Eye (tissue), 1 donor: ENCODE data around the gene BLOC1S5.
"Not testable (repeated sequence)": the region's sequence is repeated elsewhere in the genome, so short reads cannot be mapped to it uniquely, and the experiment has no call there.

Source experiments
- DNase-seq: peaks from one replicate; pipeline ENCODE4 v3.0.0-alpha.2; 2015

BLOC1S5 gene

DNA sequence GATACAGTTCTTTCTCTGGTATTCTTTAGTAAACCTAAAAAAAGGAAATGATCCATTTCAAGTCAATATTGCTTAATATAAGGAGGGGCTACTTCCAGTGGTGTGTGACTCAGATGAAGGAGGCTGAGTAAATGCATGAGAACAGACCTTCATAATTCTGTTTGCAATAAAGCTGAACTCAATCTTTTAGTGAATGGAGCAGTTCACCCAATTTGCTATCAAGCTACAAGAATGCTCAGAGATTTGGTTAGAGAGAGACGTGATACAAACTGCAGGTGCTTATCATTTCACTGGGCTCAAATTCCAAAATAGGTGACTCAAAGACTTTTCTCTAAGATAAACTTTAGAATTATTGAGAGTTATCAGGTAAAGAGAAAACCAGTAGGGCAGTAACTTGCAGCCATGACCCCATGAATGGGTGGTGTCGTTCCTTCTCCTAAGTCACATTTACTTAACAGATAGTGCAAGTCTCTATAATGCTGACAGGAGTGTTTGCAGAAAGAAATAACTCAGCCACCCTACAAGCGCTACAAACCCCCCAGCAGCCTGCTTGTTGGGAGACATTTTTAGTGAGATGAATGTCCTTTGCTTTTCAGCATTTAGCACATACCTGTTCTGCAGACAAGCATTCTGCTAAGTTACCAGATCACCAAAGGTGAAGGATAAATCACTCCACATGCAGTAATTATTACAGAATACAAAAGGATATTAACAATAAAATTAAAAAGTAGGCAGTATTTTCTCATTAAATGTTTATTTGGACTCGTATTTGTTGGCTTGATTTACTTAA is 16.4 kb upstream of the BLOC1S5 start:
- no peak for DNase-seq

GRCh38 chr6:8079126-8079525 is 14.9 kb upstream of the BLOC1S5 start:
- no peak for DNase-seq

DNA sequence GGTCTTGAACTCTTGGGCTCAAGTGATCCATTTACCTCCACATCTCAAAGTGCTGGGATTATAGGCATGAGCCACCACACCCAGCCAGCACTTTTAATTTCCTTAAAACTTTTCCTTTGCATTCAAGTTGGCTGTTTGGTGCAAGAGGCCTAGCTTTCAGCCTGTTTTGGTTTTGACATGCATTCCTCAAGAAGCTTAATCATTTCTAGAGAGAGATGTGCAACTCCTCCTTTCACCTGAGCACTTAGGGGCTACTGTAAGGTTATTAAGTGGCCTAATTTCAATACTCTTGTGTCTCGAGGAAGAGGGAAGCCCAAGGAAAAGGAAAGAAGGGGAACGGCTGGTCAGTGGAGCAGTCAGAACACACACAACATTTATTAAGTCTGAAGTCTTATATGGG is 13.8 kb upstream of the BLOC1S5 start:
- DNase-seq = no peak

DNA sequence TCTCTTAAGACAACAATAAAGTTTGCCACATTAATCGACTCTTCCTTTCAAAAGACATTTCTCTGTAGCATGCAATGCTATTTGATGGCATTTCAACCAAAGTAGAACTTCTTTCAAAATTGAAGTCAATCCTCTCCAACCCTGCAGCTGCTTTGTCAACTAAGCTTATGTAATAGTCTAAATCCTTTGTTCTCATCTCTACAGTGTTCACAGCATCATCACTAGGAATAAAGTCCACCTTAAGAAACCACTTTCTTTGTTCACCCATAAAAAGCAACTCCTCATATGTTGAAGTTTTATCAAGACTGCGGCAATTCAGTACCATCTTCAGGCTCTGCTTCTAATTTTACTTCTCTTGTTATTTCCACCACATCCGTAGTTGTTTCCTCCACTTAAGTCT is 11.5 kb upstream of the BLOC1S5 start:
- no peak for DNase-seq

GRCh38 chr6:8075185-8075584 is 11.0 kb upstream of the BLOC1S5 start:
- no peak for DNase-seq

GRCh38 chr6:8074213-8074612 is 10.0 kb upstream of the BLOC1S5 start:
- no peak for DNase-seq

DNA sequence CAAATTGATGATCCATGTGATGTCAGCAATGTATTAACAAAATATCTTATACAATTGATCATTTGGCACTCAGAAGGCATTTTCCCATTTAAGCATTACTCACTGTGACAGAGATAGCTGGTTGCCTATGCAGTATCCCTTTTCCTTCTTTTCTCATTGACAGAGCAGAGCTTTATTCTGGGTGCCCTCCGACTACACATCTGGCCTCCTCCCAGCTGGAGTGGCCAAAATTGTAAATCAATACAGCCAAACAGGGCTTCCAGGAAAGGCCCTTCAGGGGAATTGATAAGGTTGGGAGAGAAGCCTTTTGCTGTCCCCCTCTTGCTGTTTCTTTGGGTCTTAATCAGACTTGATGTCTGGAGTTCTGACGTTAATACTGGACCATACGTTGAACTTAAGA is 9.6 kb upstream of the BLOC1S5 start:
- no peak for DNase-seq

DNA sequence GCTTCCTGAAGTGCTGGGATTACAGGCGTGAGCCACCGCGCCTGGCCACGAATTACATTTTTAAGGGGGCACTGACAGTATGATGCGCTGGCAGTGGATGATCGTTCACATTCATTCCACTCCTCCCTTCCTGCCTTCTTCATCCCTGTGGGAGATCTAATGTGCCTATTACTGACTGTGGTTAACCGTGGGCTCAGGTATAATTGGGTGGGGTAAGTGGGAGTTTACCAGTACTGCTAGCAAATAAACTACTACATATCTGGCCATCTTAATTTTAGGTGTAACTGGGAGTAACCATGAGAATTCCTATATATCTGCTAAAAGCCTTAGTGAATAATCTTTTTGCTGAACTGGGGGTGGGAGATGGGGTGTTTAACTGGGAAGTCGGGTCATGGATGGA is 6.5 kb upstream of the BLOC1S5 start:
- DNase-seq = no peak

- peak; percentile 19 for DNase-seq
Observed at GRCh38 chr6:8069631-8070284, 5.6 kb upstream of the BLOC1S5 start.

DNA sequence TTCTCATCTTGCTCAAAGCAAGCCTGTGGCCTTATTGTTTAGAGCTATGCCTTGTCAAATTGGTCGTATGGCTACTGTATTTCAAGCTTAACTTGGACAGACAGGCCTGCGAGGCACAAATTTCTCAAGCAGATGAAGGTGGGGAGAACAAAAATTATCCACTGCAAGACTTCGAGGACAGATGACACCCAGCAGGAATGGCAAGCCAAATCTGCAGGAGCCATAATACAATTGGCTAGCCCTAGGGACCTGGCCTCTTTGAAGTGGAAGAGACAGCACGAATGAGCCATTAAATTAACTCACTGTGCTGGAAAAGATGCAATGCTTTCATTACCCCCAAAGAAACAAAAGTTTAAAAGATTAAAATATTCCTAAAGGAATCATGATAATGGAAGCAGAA is 5.0 kb upstream of the BLOC1S5 start:
- DNase-seq = peak; percentile 35

DNA sequence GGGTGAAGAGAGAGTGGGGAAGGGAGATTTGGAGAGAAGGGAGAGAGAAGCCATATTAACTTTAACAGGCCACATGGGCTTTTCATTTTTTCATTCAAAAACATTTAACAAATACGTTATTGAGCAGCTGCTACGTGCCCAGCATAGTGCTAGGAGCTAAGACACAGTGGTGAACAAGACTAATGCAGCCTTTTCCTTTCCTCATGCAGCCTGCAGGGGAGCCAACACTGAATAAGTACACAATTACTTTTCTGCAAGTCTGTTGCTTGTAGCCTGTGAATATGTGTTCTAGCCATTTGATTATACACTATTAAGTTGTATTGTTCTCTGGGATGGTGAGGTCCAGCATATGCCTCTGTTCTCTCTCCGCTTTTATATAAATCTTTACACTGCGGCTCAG is 1.9 kb upstream of the BLOC1S5 start:
- no peak for DNase-seq

GRCh38 chr6:8065519-8065911 is 1.3 kb upstream of the BLOC1S5 start:
- no peak for DNase-seq

- DNase-seq = no peak
Observed at GRCh38 chr6:8064638-8065518, 689 bp upstream of the BLOC1S5 start.

DNA sequence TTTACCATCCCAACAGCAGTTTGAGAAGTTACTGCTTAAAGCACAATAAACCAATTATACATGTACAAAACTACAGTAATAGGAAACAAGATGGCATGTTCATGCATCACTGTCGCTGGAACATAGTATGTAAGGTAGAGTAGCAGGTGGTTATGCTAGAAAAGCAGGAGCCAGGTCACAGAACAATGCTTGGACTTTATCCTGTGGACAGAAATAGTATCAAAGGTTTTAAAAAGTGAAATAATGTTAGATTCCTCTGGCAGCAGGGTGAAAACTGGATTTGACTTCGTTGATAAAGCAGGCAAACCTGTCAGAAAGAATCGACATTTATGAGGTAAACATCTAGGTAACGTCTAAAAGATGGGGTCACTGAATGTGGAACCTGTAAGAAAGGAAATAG is 2.5 kb downstream of the BLOC1S5 start:
- no peak for DNase-seq

- no peak for DNase-seq
Observed at GRCh38 chr6:8060346-8060745, 3.8 kb downstream of the BLOC1S5 start.

GRCh38 chr6:8059129-8059528 is 5.1 kb downstream of the BLOC1S5 start:
- peak; percentile 32 for DNase-seq

DNA sequence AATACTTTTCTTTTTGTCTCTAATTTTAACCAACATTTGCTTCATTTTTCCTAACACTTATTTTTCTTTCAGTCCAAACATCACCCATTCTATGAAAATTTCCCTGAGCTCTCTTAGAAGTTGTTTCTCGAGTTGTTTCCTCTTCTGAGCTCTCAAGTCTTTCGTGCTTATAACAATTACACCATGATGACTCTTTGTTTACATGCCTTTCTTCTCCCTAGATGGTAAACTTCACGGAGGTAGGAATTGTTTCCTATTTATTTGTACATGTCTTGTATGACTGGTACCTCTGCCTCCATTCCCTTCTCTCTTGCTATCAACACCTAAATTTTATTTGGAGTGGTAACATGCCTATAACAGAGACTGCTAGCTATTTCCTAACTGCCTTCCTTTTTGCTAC is 6.4 kb downstream of the BLOC1S5 start:
- DNase-seq = no peak

DNA sequence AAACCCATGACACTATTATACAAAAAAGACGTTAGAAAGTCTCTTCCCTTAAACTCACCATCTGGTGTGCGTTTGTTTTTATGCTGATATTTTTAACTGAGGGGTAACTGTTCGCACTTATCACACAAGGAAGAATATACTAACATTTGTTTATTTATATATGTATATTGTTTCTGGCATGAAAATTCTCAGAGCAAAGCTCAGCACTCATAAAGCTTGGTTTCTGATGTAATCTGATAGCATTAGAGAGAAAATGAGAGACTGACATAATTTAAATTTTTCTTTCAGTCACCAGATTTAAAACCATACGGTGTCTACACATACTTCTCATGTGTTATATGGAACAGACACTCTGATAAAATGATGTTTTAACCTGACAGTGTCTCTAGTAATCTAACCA is 6.9 kb downstream of the BLOC1S5 start:
- DNase-seq = no peak

- DNase-seq = no peak
Observed at GRCh38 chr6:8054276-8054675, 9.9 kb downstream of the BLOC1S5 start.

DNA sequence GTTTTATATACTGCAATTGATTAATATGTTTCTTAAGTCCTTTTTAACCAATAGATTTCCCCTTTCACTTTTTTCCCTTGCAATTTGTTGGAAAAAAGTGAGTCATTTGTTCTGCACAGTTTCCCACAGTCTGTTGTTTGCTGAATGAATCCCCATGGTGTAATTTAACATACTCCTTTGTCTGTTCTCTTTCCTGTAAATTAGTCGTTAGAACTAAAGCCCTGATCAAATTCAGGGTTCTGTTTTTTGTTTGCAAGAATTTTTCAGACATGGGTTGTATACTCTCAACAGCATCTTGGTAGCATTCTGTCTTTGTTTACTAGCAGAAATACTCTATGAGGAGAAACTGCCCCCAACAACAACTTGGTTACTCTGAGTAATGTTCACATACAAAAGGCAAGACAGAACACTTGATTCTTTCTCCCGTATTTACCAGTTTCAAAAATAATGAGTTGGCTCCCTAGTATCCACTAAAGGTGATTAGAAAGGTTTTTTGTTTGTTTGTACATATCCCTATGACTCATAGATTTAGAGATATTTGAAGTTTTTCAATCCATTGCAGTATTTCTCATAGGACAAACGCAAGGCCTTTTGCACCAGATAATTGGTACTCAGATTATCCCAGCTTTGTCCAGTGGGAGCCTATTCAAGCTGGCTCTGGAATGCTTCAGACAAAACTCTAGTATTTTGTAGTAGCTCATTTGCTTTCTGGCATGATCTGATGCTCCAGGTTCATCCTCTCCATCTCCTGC is 16.5 kb downstream of the BLOC1S5 start:
- no peak for DNase-seq

DNA sequence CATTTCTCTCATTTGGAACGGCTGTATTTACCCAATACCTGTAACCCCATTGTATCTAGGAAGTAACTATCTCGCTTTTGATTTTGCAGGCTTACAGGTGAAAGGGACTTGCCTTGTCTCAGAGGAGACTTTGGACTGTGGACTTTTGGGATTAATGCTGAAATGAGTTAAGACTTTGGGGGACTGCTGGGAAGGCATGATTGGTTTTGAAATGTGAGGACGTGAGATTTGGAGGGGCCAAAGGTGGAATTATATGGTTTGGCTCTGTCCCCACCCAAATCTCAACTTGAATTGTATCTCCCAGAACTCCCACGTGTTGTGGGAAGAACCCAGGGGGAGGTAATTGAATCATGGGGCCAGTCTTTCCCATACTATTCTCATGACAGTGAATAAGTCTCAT is 18.4 kb downstream of the BLOC1S5 start:
- not testable (repeated sequence) for DNase-seq

- no peak for DNase-seq
Observed at GRCh38 chr6:8043221-8043620, 21.0 kb downstream of the BLOC1S5 start.
